Activated CD4-positive, CD25-positive, alpha-beta regulatory T cell treated with anti-CD3 and anti-CD28 coated beads, Interleukin-2, amount 50 U/mL, for 16 hours (primary cell): ENCODE data around the gene AFF2.

Source experiments
- DNase-seq: peaks from one replicate; pipeline ENCODE4 v3.0.0-alpha.2; 2020; ENCODE audit warnings: low read depth, low spot score

AFF2 gene

GRCh38 chrX:148536961-148537360, 36.5 kb downstream of the AFF2 start:
- no peak for DNase-seq

GRCh38 chrX:148537556-148538182, 37.3 kb downstream of the AFF2 start:
- DNase-seq, result no peak

- DNase-seq, result no peak
Observed at GRCh38 chrX:148538582-148538981, 38.2 kb downstream of the AFF2 start.

- DNase-seq, result no peak
Observed at GRCh38 chrX:148540114-148540513, 39.7 kb downstream of the AFF2 start.

GRCh38 chrX:148540671-148541583, 40.5 kb downstream of the AFF2 start:
- no peak for DNase-seq

GRCh38 chrX:148541584-148541940, 41.1 kb downstream of the AFF2 start:
- DNase-seq, result no peak

GRCh38 chrX:148542481-148543255, 42.3 kb downstream of the AFF2 start:
- no peak for DNase-seq

GRCh38 chrX:148552775-148553174, 52.4 kb downstream of the AFF2 start:
- DNase-seq, result no peak

GRCh38 chrX:148555101-148555500, 54.7 kb downstream of the AFF2 start:
- no peak for DNase-seq

GRCh38 chrX:148555571-148556243, 55.3 kb downstream of the AFF2 start:
- no peak for DNase-seq

- DNase-seq, result no peak
Observed at GRCh38 chrX:148556498-148556897, 56.1 kb downstream of the AFF2 start.

- DNase-seq, result no peak
Observed at GRCh38 chrX:148562846-148563245, 62.4 kb downstream of the AFF2 start.

- DNase-seq, result no peak
Observed at GRCh38 chrX:148567229-148567628, 66.8 kb downstream of the AFF2 start.

GRCh38 chrX:148567779-148568178, 67.4 kb downstream of the AFF2 start:
- no peak for DNase-seq

GRCh38 chrX:148568763-148569162, 68.3 kb downstream of the AFF2 start:
- DNase-seq, result no peak

GRCh38 chrX:148572337-148572736, 71.9 kb downstream of the AFF2 start:
- no peak for DNase-seq

- DNase-seq, result no peak
Observed at GRCh38 chrX:148573119-148573518, 72.7 kb downstream of the AFF2 start.

- no peak for DNase-seq
Observed at GRCh38 chrX:148574237-148574973, 74.0 kb downstream of the AFF2 start.

- no peak for DNase-seq
Observed at GRCh38 chrX:148576396-148576795, 76.0 kb downstream of the AFF2 start.

GRCh38 chrX:148577741-148578140, 77.3 kb downstream of the AFF2 start:
- no peak for DNase-seq

- no peak for DNase-seq
Observed at GRCh38 chrX:148580016-148580415, 79.6 kb downstream of the AFF2 start.
